HG02943 (cell line): ENCODE measurements around the gene SCD5.

Source experiments
- ATAC-seq: cut with Tn5 transposase; IDR thresholded peaks from one replicate; pipeline ENCODE4 v1.9.1; 2021; ENCODE audit warnings: mild to moderate bottlenecking, low read depth, moderate library complexity; ENCODE audit not compliant: unreplicated experiment

SCD5 gene

GRCh38 chr4:82645936-82646565 lies 152.5 kb downstream of the SCD5 start:
- ATAC-seq, result no peak

- no peak for ATAC-seq
Observed at GRCh38 chr4:82644734-82645126, 153.9 kb downstream of the SCD5 start.

- no peak for ATAC-seq
Observed at GRCh38 chr4:82643994-82644733, 154.4 kb downstream of the SCD5 start.

- no peak for ATAC-seq
Observed at GRCh38 chr4:82642331-82642730, 156.3 kb downstream of the SCD5 start.

- no peak for ATAC-seq
Observed at GRCh38 chr4:82640540-82640939, 158.1 kb downstream of the SCD5 start.

GRCh38 chr4:82639971-82640370 lies 158.6 kb downstream of the SCD5 start:
- no peak for ATAC-seq

- ATAC-seq, result no peak
Observed at GRCh38 chr4:82638479-82638878, 160.1 kb downstream of the SCD5 start.

- no peak for ATAC-seq
Observed at GRCh38 chr4:82630079-82630478, 168.5 kb downstream of the SCD5 start.

GRCh38 chr4:82629238-82630000 lies 169.2 kb downstream of the SCD5 start:
- ATAC-seq, result no peak

- no peak for ATAC-seq
Observed at GRCh38 chr4:82626251-82626868, 172.2 kb downstream of the SCD5 start.

GRCh38 chr4:82624819-82625218 lies 173.8 kb downstream of the SCD5 start:
- ATAC-seq, result no peak

GRCh38 chr4:82623121-82623683 lies 175.4 kb downstream of the SCD5 start:
- no peak for ATAC-seq

GRCh38 chr4:82621251-82621650 lies 177.3 kb downstream of the SCD5 start:
- no peak for ATAC-seq

- no peak for ATAC-seq
Observed at GRCh38 chr4:82620126-82620735, 178.4 kb downstream of the SCD5 start.

- ATAC-seq, result no peak
Observed at GRCh38 chr4:82618103-82618720, 180.4 kb downstream of the SCD5 start.

- ATAC-seq, result no peak
Observed at GRCh38 chr4:82614838-82615449, 183.7 kb downstream of the SCD5 start.

- ATAC-seq, result no peak
Observed at GRCh38 chr4:82613121-82613520, 185.5 kb downstream of the SCD5 start.

GRCh38 chr4:82611982-82612381 lies 186.6 kb downstream of the SCD5 start:
- ATAC-seq, result no peak

GRCh38 chr4:82611527-82611926 lies 187.1 kb downstream of the SCD5 start:
- no peak for ATAC-seq
